Renal pelvis (tissue), 4 donors: Measurements from ENCODE around the gene CCDC57. TPM values are rescaled to one million over a fixed set of nuclear protein-coding genes. Genes with fewer than 3 reads are reported as not detected.

Experiments
- DNase-seq: peaks from one replicate; pipeline ENCODE4 v3.0.0-alpha.2; 2013
- polyA plus RNA-seq, 3 donors: library from polyadenylated mRNA; unstranded; fragments of 120-200 nt; gene quantifications; one replicate each; pipeline ENCODE4 v1.2.1, GENCODE V29; 2013; ENCODE audit not compliant: insufficient read length in 3 of 3

Gene CCDC57
- polyA plus RNA-seq, 3 donors: 50.9 to 98.3 (median 89.0) TPM

DNA sequence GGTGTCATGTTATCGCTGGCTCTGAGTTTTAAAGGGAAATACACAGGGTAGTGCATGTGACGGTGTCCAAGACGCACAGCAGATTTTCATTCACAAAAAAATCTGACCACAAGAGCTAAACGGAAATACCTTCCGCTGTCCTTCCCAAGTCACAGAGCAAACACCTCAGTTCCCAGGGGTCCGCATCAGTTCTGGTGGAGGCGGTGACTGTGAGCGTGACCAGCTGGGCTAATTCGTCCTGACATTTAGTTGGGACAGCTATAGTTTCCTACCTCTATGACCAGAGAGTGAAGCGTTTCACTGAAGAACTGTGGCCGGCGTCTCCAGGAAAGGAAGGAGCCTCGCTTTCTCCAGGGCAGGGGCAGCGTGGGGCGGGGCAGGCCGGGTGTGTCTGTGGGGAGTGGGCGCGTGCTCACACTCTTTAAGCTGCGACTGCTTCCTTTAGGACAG lies 104.1 kb downstream of the CCDC57 start:
- DNase-seq: no peak

- DNase-seq: no peak
Observed at GRCh38 chr17:82108038-82108437, 104.6 kb downstream of the CCDC57 start.

DNA sequence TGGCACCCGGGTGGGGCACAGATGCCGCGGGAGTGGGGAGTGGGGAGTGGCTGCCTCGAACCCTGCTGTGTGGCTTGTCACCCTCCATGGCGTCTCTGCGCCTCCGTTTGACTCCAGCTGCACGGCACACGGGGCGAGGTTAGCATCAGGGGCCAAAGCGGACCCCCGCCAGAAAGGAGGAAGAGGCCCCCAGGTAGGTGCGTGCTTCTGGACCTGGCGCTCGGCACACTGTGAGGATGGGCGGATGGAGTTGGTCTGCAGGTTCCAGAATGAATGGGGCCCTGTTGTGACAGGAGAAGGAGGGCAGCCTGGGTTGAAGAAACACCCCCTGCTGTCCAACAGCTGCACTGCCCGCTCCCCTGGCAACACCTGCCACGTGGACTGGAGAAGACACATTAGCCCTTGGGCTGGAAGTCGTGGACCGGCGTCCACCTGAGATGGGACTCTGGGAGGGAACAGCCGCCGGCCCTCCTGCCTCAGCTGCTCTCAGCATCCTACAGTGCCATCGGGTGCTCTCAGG lies 105.2 kb downstream of the CCDC57 start:
- no peak for DNase-seq

DNA sequence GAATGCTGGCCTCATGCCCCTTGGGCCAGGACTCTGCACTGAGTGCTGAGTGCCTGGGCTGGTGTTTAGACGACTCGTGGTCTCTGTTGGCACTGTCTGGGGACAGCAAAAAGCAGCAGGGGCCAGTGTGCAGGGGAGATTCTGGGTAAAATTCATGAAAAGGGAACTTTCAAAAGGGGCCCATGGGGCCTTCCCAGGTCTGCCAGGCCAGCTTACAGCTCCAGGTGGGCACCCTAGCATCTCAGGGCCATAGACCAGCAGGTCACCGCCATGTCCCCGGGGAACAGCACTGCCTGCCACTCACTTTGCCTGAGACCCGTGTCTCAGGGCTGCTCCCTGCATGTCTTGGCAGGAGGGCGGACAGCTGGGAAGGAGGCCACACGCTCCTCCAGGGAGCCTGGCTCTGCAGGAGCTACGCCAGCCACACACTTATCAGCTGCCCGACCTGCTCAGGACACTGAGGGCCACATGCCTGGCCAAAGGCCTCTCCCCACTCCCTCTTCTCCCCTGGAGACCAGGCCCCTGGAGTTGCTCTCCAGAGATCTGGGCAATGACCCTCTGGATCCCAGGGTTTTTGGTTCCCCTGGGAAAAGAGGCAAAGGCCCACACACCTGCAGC lies 105.8 kb downstream of the CCDC57 start:
- DNase-seq: no peak

DNA sequence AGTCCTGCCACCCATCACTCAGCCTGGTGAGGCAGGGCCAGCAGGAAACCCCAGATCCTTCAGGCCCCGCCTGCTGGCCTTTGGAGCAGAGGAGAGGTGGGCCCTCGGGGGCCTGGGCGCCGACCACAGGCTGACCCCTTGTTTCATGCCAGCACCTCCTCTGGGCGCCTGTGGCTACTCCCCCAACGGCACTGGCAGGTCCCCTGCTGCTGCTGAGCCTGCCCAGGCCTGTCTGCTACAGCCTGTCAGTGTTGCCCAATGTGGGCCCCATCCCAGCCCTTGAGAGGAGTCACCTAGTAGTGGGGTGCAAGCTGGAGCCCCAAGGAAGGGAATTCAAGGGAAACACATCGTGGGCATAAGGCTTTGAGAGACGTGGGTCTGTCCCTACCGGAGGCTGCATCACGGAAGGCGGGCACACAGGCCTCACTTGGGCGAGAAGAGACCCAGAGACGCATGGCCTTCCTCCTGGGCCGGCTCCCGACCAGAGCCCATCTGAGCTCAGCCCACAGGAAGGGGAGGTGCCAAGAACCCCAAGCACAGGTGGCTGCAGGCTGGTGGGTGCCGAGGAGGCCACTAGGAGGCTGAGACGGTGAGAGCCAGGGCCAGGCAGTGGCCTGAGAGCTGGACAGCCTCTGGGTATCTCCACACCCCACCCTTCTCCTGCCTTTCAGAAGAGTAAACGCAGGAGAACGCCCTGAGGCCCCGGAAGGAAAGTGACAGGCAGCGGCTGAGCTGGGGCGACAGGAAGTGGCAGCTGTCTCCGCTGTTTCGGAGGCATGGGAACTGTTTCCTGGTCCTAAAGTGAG lies 106.6 kb downstream of the CCDC57 start:
- peak; percentile 49 for DNase-seq

DNA sequence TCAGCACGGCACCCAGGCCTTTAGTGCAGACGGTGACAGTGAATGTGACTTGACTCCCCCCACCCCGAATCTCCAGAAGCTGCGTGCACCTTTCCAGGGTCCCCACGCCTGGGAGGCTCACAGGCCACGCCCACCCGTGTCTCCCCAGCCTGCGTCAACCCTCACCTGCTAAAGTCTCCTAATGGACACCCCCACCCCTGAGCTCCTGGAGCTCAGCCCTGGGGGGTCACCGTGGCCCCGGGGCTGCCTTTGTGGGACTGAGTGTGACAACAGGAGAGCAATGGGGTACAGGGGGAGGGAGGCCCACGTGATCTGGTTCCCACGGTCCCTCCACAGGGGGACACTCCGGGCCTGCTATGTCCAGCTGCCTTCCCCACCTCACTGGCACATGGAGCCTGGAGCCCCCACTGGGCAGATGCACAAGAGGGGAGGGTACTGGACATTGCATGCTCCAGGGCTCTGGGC lies 107.2 kb downstream of the CCDC57 start:
- DNase-seq: no peak

- no peak for DNase-seq
Observed at GRCh38 chr17:82104797-82105416, 107.7 kb downstream of the CCDC57 start.

GRCh38 chr17:82103553-82104451 lies 108.8 kb downstream of the CCDC57 start:
- DNase-seq: peak; percentile 48

DNA sequence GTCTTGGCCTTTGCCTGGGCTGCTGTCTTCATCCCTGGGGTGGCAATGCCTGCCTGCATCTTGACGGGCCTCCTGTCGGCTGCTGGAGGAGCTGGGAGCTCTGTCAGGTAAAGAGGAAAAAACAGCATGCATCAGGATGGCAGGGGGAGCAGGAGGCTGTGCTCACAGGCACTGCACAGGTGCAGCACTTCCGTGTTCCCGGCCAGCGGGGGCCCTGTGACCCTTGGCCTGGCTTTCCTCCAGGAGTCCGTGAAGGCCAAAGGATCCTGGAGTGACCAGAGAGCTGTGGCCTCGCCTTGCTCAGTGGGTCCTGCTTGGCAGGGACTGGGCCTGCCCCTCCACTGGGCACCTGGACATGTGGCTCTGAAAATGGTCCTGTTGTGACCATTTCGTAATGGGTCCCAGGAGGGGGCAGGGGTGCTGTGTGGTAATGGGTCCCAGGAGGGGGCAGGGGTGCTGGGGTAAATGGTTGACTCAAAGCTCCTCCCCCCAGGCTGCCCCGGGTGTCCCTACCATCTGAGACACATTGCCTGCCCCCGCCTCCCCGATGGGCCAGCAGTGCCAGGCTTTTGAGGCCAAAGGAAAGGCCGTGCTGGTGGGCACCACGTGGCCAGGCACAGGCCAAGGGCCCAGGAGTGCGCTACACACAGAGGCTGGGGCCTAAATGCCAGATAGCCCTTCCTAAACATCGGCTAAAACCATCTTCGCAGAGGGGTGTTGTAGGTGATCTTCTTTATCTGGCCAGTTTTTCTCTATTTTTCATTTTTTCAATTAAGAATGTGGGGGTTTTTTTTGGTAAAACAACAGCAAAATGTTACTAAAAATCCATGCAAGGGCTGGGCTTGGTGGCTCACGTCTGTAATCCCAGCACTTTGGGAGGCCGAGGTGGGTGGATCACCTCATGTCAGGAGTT lies 110.6 kb downstream of the CCDC57 start:
- DNase-seq: no peak

GRCh38 chr17:82101301-82101715 lies 111.3 kb downstream of the CCDC57 start:
- DNase-seq: no peak

GRCh38 chr17:82100502-82101298 lies 111.9 kb downstream of the CCDC57 start:
- DNase-seq: no peak

DNA sequence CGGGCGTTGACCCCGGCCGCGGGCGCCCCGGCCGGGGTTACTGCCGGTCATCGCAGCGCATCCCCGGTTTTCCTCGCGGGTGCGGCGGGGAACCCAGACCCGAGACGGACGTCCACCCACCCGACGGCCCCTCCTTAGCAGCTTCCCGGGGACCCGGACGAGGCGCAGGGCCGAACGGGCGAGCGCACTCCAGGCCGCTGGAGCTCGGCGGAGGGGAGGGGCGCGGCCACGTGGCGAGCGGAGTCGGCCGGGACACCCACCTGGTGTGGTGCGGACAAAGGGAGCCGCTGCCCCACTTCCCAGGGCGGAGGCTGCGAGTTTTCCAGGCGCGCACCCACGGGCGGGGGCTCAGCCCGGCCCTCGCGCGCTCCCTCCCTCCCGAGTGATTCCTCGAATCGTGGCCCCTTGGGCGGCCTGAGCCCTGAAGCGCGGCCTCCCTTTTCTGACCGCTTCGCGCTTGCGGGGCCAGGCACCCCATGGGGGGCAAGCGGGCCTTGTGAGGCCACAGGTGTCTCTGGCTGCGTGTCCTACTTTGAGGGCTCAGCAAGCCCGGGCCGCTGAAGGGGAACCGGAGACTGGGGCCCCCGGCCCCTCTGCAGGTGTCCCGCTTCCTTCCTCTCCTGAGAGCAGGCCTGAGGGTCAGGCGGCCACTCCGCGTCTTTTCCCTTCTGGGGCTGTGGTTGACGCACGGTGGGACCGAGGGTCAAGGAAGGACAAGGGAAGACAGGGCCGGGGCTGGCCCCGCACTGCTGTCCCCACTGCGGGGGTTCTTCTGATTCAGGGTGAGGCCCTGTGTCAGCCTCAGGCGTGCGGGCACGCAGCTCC lies 113.5 kb downstream of the CCDC57 start:
- DNase-seq: no peak

- peak; percentile 95 for DNase-seq
Observed at GRCh38 chr17:82098169-82098938, 114.3 kb downstream of the CCDC57 start, which contains the start of gene FASN. TSS of gene FASN (minus strand) at chr17:82098236. CDS start at chr17:82096445, 1,791 bp downstream.

- no peak for DNase-seq
Observed at GRCh38 chr17:82097919-82098168, 114.8 kb downstream of the CCDC57 start.

- DNase-seq: no peak
Observed at GRCh38 chr17:82097184-82097918, 115.3 kb downstream of the CCDC57 start.

- no peak for DNase-seq
Observed at GRCh38 chr17:82096709-82097183, 115.9 kb downstream of the CCDC57 start.
